ENCODE data around the gene BRD3OS. TPM values are rescaled to one million over a fixed set of nuclear protein-coding genes. Genes with fewer than 3 reads are reported as not detected.

The BRD3OS gene
- total and polyA plus RNA-seq, 2 of the 13 experiments (the other 11 are each of a cell fraction or from before 2014, with no cell fraction given): 4.9 to 5.7 TPM

GRCh38 chr9:133979921-133980863, 45.1 kb upstream of the BRD3OS start (continued):
- TF ChIP-seq ZSCAN21 (CRISPR knock-in tag; IDR thresholded peaks at IDR 0.05; ENCODE audit: borderline replicate concordance): no peak
- TF ChIP-seq HMG20B (CRISPR knock-in tag; conservative IDR thresholded peaks at IDR 0.05): no peak
- TF ChIP-seq JUN (CRISPR knock-in tag; IDR thresholded peaks at IDR 0.05): 0 out of 2 replicates have a peak, but pooled peaks have one; percentile 20
- 0 out of 2 replicates have a peak, but pooled peaks have one; percentile 0 for TF ChIP-seq ZNF670 (CRISPR knock-in tag; IDR thresholded peaks at IDR 0.05; ENCODE audit: borderline replicate concordance)
- TF ChIP-seq ZMYM4 (CRISPR knock-in tag; IDR thresholded peaks at IDR 0.05): no peak
- TF ChIP-seq CREB3 (CRISPR knock-in tag; IDR thresholded peaks at IDR 0.05): no peak
- TF ChIP-seq MLX (CRISPR knock-in tag; IDR thresholded peaks at IDR 0.05): no peak
- TF ChIP-seq ZNF225 (CRISPR knock-in tag; IDR thresholded peaks at IDR 0.05): no peak
- TF ChIP-seq ZNF484 (CRISPR knock-in tag; IDR thresholded peaks at IDR 0.05; ENCODE audit: borderline replicate concordance, low read depth): no peak
- no peak for TF ChIP-seq SRF (IDR thresholded peaks at IDR 0.05; ENCODE audit: low read depth, low read length)
- TF ChIP-seq MIER2 (CRISPR knock-in tag; IDR thresholded peaks at IDR 0.05): no peak
- no peak for TF ChIP-seq ZBTB46 (CRISPR knock-in tag; IDR thresholded peaks at IDR 0.05; ENCODE audit: borderline replicate concordance)
- TF ChIP-seq HNRNPK (IDR thresholded peaks at IDR 0.05; ENCODE audit: low read depth, low read length, poor library complexity, severe bottlenecking): no peak
- TF ChIP-seq NAIF1 (CRISPR knock-in tag; IDR thresholded peaks at IDR 0.05; ENCODE audit: borderline replicate concordance): no peak
- no peak for TF ChIP-seq BATF2 (CRISPR knock-in tag; IDR thresholded peaks at IDR 0.05)
- TF ChIP-seq ZNF547 (CRISPR knock-in tag; IDR thresholded peaks at IDR 0.05): peak; percentile 22; the same call in 1 of the 2 replicates
- TF ChIP-seq EP300 (IDR thresholded peaks at IDR 0.05; ENCODE audit: low read depth in 2 of 2, low read length in 2 of 2): no peak
- no peak for TF ChIP-seq EP300 (CRISPR knock-in tag; IDR thresholded peaks at IDR 0.05; ENCODE audit: borderline replicate concordance)
- TF ChIP-seq ZBTB10 (CRISPR knock-in tag; IDR thresholded peaks at IDR 0.05; ENCODE audit: borderline replicate concordance): no peak
- TF ChIP-seq ZBTB14 (CRISPR knock-in tag; IDR thresholded peaks at IDR 0.05): no peak
- no peak for TF ChIP-seq FOXA3 (CRISPR knock-in tag; IDR thresholded peaks at IDR 0.05)
